HCT116 (cell line): ENCODE results near the gene ACACA. TPM values are rescaled to one million over a fixed set of nuclear protein-coding genes. Genes with fewer than 3 reads are reported as not detected.

Experiments
- ATAC-seq: fragments of 200-7000 bp; cut with Tn5 transposase; 2 replicates; pipeline ENCODE4 v1.9.1; 2020; ENCODE audit warnings: mild to moderate bottlenecking, moderate library complexity
- BruUV-seq: library from RNA; stranded (reverse); fragments of 400-500 nt; replicated peaks from 2 replicates; lab custom pipeline; 2021; lab: Mats Ljungman, UMichigan
- CTCF ChIA-PET: fragments of 300-600 bp; sonication (Branson Sonifier 250); formaldehyde crosslinking; loops from one replicate; lab custom pipeline; 2021; ENCODE audit warnings: antibody characterized with exemption; lab: Charles Lee
- POLR2A ChIA-PET: fragments of 300-600, 350-600 bp; sonication (Branson Sonifier 250); formaldehyde crosslinking; loops from one replicate; lab custom pipeline; 2021; ENCODE audit warnings: antibody characterized with exemption; lab: Charles Lee
- RAD21 ChIA-PET, 2 experiments: fragments of 300-600 bp; sonication (Branson Sonifier 250); formaldehyde crosslinking; loops; one replicate each; lab custom pipeline; 2023; ENCODE audit warnings: low total read pairs in 2 of 2; ENCODE audit not compliant: uncharacterized antibody in 2 of 2, unreplicated experiment in 2 of 2, low non-redundant PET in 1 of 2; lab: Charles Lee
- DNase-seq: peaks from one replicate; pipeline ENCODE4 v3.0.0-alpha.2; 2010; ENCODE audit warnings: low read depth, low spot score
- H2AFZ ChIP-seq: fragments of 200-600 bp; shearing (Covaris generic), sonication (generic); 2 replicates; pipeline ENCODE4 v1.6.1; 2017; ENCODE audit warnings: low read depth, mixed run types, mixed read lengths, antibody characterized with exemption, low read length; ENCODE audit not compliant: poor library complexity, severe bottlenecking
- H3K27ac ChIP-seq: 2 replicates; pipeline ENCODE4 v1.5.1; 2012; ENCODE audit warnings: low read depth, low read length
- H3K27me3 ChIP-seq: fragments of 200-600 bp; sonication (generic); 2 replicates; pipeline ENCODE4 v1.6.1; 2016; ENCODE audit warnings: mixed run types, low read length, mixed read lengths; ENCODE audit not compliant: insufficient read depth
- H3K36me3 ChIP-seq, 2 experiments: fragments of 200-500 bp in 1 of 2; fragments of 200-600 bp in 1 of 2; sonication (Bioruptor generic) in 1 of 2; sonication (generic) in 1 of 2; 2 replicates each; pipeline versions ENCODE4 v1.5.1 to v1.6.1; 2014 to 2016; ENCODE audit warnings: low read length in 2 of 2, inconsistent platforms in 1 of 2, mixed read lengths in 1 of 2, mixed run types in 1 of 2; ENCODE audit not compliant: insufficient read depth in 2 of 2, control insufficient read depth in 1 of 2
- H3K4me1 ChIP-seq, 2 experiments: fragments of 200-600 bp in 1 of 2; sonication (generic) in 1 of 2; 2 replicates each; pipeline versions ENCODE4 v1.5.1 to v1.6.1; 2012 to 2017; ENCODE audit warnings: low read length in 2 of 2, inconsistent platforms in 1 of 2, mild to moderate bottlenecking in 1 of 2, mixed read lengths in 1 of 2, mixed run types in 1 of 2, moderate library complexity in 1 of 2; ENCODE audit not compliant: insufficient read depth in 2 of 2, control insufficient read depth in 1 of 2
- H3K4me2 ChIP-seq: fragments of 200-600 bp; sonication (generic); 2 replicates; pipeline ENCODE4 v1.6.1; 2017; ENCODE audit warnings: mixed run types, low read length, mixed read lengths
- H3K4me3 ChIP-seq, 2 experiments: fragments of 200-600 bp in 1 of 2; sonication (generic) in 1 of 2; replicated peaks in 1 of 2; 2 replicates each; pipeline ENCODE4 v1.5.1; 2011 to 2016; ENCODE audit warnings: low read length in 2 of 2, control low read depth in 1 of 2, low read depth in 1 of 2, mild to moderate bottlenecking in 1 of 2, mixed read lengths in 1 of 2, mixed run types in 1 of 2
- H3K79me2 ChIP-seq: fragments of 200-600 bp; sonication (generic); 2 replicates; pipeline ENCODE4 v1.6.1; 2017; ENCODE audit warnings: mild to moderate bottlenecking, mixed run types, low read length, moderate library complexity, mixed read lengths; ENCODE audit not compliant: insufficient read depth
- H3K9ac ChIP-seq: fragments of 200-600 bp; sonication (generic); 2 replicates; pipeline ENCODE4 v1.6.1; 2016; ENCODE audit warnings: low read length, mixed read lengths
- H3K9me2 ChIP-seq: fragments of 200-600 bp; sonication (generic), shearing (Covaris generic); 2 replicates; pipeline ENCODE4 v1.6.1; 2017; ENCODE audit warnings: mixed run types, mild to moderate bottlenecking, moderate library complexity; ENCODE audit not compliant: insufficient read depth
- H3K9me3 ChIP-seq, 2 experiments: fragments of 200-500 bp in 1 of 2; fragments of 200-600 bp in 1 of 2; sonication (Bioruptor generic) in 1 of 2; sonication (generic) in 1 of 2; 2 replicates each; pipeline ENCODE4 v1.6.1; 2014 to 2017; ENCODE audit warnings: low read length in 2 of 2, mixed read lengths in 2 of 2, inconsistent platforms in 1 of 2, low read depth in 1 of 2, mild to moderate bottlenecking in 1 of 2, mixed run types in 1 of 2, moderate library complexity in 1 of 2; ENCODE audit not compliant: control insufficient read depth in 1 of 2, insufficient read depth in 1 of 2
- H4K20me1 ChIP-seq: fragments of 200-600 bp; sonication (generic), shearing (Covaris generic); 2 replicates; pipeline ENCODE4 v1.6.1; 2017; ENCODE audit warnings: mixed run types, mild to moderate bottlenecking, moderate library complexity; ENCODE audit not compliant: insufficient read depth
- CTCF ChIP-seq, 3 experiments: fragments of 200-600 bp in 1 of 3; sonication (generic) in 1 of 3; IDR thresholded peaks in 2 of 3; conservative IDR thresholded peaks in 1 of 3; 2 replicates each; pipeline ENCODE4 v1.5.1; 2012 to 2017; ENCODE audit warnings: low read depth in 2 of 3, low read length in 2 of 3, antibody characterized with exemption in 1 of 3, borderline replicate concordance in 1 of 3, control low read depth in 1 of 3, mild to moderate bottlenecking in 1 of 3, mixed read lengths in 1 of 3, mixed run types in 1 of 3, moderate library complexity in 1 of 3; ENCODE audit not compliant: insufficient read depth in 1 of 3
- EGR1 ChIP-seq: IDR thresholded peaks from 2 replicates; pipeline ENCODE4 v1.6.1; 2012; ENCODE audit warnings: low read depth
- EZH2 ChIP-seq: fragments of 200-600 bp; sonication (generic); IDR thresholded peaks from 2 replicates; pipeline ENCODE4 v1.6.1; 2017; ENCODE audit warnings: antibody characterized with exemption, mixed run types
- MAX ChIP-seq: IDR thresholded peaks from 2 replicates; pipeline ENCODE4 v1.6.1; 2012
- POLR2A ChIP-seq: IDR thresholded peaks from 2 replicates; pipeline ENCODE4 v1.7.0; 2011; ENCODE audit warnings: borderline replicate concordance; ENCODE audit not compliant: insufficient read depth, insufficient read length; ENCODE audit errors: extremely low read depth
- SRF ChIP-seq: IDR thresholded peaks from 2 replicates; pipeline ENCODE4 v1.6.1; 2012; ENCODE audit warnings: low read depth
- YY1 ChIP-seq: IDR thresholded peaks from 2 replicates; pipeline ENCODE4 v1.6.1; 2011; ENCODE audit warnings: low read length, low read depth, moderate library complexity, mild to moderate bottlenecking; ENCODE audit not compliant: insufficient replicate concordance; ENCODE audit errors: extremely low read depth
- ZBTB33 ChIP-seq: IDR thresholded peaks from 2 replicates; pipeline ENCODE4 v1.6.1; 2011; ENCODE audit warnings: mild to moderate bottlenecking, low read length, moderate library complexity; ENCODE audit not compliant: insufficient replicate concordance; ENCODE audit errors: extremely low read depth
- ZFX ChIP-seq: fragments of 450-650 bp; IDR thresholded peaks from 2 replicates; pipeline ENCODE4 v1.6.1; 2017
- ZNF274 ChIP-seq: fragments of 200-500 bp; sonication (Bioruptor generic); IDR thresholded peaks from 2 replicates; pipeline ENCODE4 v1.6.1; 2014; ENCODE audit warnings: mild to moderate bottlenecking, low read depth, low read length, inconsistent platforms
- intact Hi-C: fragments of 100-400 bp; cut with micrococcal nuclease; formaldehyde crosslinking; loops from 2 replicates; pipeline ENCODE4 v1.10.0; 2022
- total RNA-seq: library from RNA; stranded (reverse); gene quantifications from one replicate; pipeline ENCODE4 v1.2.1, GENCODE V29; 2021; ENCODE audit not compliant: unreplicated experiment

ACACA gene
- total RNA-seq, 1 experiment from 2014 or later: 161 TPM

GRCh38 chr17:37225465-37225864, 181.2 kb downstream of the ACACA start:
- ATAC-seq: no peak
- H3K36me3 ChIP-seq: peaks cover 31% of the 10 kb centered on the region in 2 experiments

GRCh38 chr17:37221865-37222264, 184.8 kb downstream of the ACACA start:
- no peak for DNase-seq

More at GRCh38 chr17:37225465-37225864, 181.2 kb downstream of the ACACA start:
- Histone ChIP-seq H3K27me3 (no peaks in the 10 kb centered on the region), H3K9me3 (no peaks in the 10 kb centered on the region), H2AFZ (no peak overlapping the region), H3K27ac (no peak overlapping the region), H3K9me2 (no peaks in the 10 kb centered on the region), H4K20me1 (peaks cover 3% of the 10 kb centered on the region; the same call in 1 of the 2 replicates), H3K4me2 (no peak overlapping the region), H3K9ac (no peak overlapping the region), H3K79me2 (no peaks in the 10 kb centered on the region), H3K4me1 (no peaks in the 10 kb centered on the region), H3K4me3 (no peak overlapping the region)
- intact Hi-C loops: no loop called here
- ChIA-PET RAD21 (no interaction called here), POLR2A (interaction anchor here (0.8 kb wide), 1 partner anchor 8 kb away, joined by 3 read pairs; no protein-coding TSS in a partner anchor), CTCF (interaction anchor here (1.4 kb wide), 1 partner anchor 15 kb away, joined by 4 read pairs; no protein-coding TSS in a partner anchor)
- no peak for TF ChIP-seq SRF
- no peak for TF ChIP-seq YY1
- TF ChIP-seq ZFX: no peak
- no TSS peak for BruUV-seq
- DNase-seq: no peak

More at GRCh38 chr17:37221865-37222264, 184.8 kb downstream of the ACACA start:
- no peaks in the 10 kb centered on the region for H3K9me3 ChIP-seq
- H3K36me3 ChIP-seq: peaks cover 34% of the 10 kb centered on the region in 2 experiments
- H3K27me3 ChIP-seq: no peaks in the 10 kb centered on the region
- H3K4me3 ChIP-seq: no peak overlapping the region
- no peak overlapping the region for H3K9ac ChIP-seq
- H3K27ac ChIP-seq: no peak overlapping the region
- peaks cover 3% of the 10 kb centered on the region; the same call in 1 of the 2 replicates for H4K20me1 ChIP-seq
- no peaks in the 10 kb centered on the region for H3K4me1 ChIP-seq
- TF ChIP-seq CTCF (IDR thresholded peaks at IDR 0.05 in 2 of 3, conservative IDR thresholded peaks at IDR 0.05 in 1 of 3; ENCODE audit: borderline replicate concordance in 1 of 3, insufficient read depth in 1 of 3, low read depth in 2 of 3, low read length in 2 of 3) (peak in 2 of 3 experiments; percentile 17 to 23; a peak in 1 of 6 replicates), MAX (no peak), ZNF274 (no peak), POLR2A (no peak), EGR1 (no peak), ZBTB33 (no peak), EZH2 (no peak)
- no peaks in the 10 kb centered on the region for H3K9me2 ChIP-seq
- ChIA-PET POLR2A (no interaction called here), CTCF (interaction anchor here (0.6 to 1.8 kb wide), 3 partner anchors 14 to 37 kb away, joined by 3 to 7 read pairs (median 3); no protein-coding TSS in a partner anchor), RAD21 (no interaction called here)
- H3K4me2 ChIP-seq: no peak overlapping the region
- no TSS peak for BruUV-seq
- H2AFZ ChIP-seq: no peak overlapping the region
- no peaks in the 10 kb centered on the region for H3K79me2 ChIP-seq
- intact Hi-C loops: loop anchor here (5.0 kb wide), 1 partner anchor 595 kb away; no protein-coding TSS in a partner anchor
- no peak for ATAC-seq
